AG09309 (cell line): ENCODE data around the gene LRRC25.

Experiments used
- DNase-seq: peaks from one replicate; pipeline ENCODE4 v3.0.0-alpha.2; 2010; ENCODE audit warnings: low read depth
- H3K4me3 ChIP-seq: 2 replicates; pipeline ENCODE4 v1.5.1; 2011; ENCODE audit warnings: mild to moderate bottlenecking, low read depth, low read length, moderate library complexity; ENCODE audit not compliant: control insufficient read depth
- TF ChIP-seq, protein P1 (sequence below): IDR thresholded peaks from 2 replicates; pipeline ENCODE4 v1.5.1; 2011; ENCODE audit warnings: mild to moderate bottlenecking, low read depth, low read length, inconsistent platforms; ENCODE audit not compliant: insufficient read depth, control insufficient read depth; ENCODE audit errors: missing control alignments

Gene LRRC25

DNA sequence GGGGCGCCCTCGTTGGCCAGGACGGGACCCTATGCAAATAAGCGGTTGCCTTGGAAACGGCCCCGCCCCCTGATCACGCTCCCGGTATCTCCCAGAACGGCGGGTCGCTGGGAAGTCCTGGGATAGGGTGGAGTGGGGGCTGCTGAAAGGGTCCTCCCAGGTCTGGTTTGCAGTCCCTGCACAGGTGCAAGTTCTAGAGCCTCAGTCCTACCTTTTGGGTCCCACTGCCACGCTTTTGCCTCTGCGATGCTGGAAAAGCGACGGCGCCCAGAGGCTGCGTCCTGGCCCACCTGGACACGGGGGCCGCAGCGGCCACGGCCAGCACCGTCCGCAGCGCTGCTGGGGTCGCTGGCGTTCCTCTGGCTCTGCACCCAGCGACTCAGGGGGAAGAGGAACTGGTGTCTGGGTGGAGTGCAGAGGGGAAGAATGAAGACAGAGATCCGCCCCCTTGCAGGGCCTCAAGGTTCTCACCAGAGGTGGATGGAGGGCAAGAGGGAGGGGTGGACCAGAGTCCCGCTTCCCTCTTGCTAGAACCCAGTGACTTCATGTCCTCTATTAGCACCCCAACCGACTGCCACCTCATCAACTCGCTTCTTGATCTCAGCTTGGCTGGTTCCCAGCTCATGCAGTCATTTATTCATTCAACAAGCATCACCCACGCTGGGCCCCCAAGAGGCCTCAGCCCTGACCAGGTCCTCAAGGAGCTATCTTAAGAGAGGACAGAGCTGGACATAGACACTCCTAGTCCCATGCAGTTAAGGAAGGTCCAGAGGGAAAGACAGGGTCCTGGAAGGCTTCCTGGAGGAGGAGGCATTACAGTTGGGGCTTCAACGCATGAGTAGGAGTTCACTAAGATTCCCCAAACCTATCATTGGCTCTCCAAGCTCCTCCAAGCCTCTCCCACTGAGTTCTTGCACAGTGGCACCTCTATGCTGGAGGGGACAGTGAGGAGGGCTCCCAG, at the start of gene LRRC25:
TSS of gene LRRC25 (minus strand) at position 381 of the 961 bp plus-strand sequence. CDS start 659 bp downstream, outside the sequence.
- DNase-seq: no peak
- H3K4me3 ChIP-seq: no peak within 1 kb of the TSS

GRCh38 chr19:18446811-18447359, 49.5 kb upstream of the LRRC25 start:
- no peak overlapping the region for H3K4me3 ChIP-seq
- no peak for DNase-seq
- TF ChIP-seq, protein P1, sequence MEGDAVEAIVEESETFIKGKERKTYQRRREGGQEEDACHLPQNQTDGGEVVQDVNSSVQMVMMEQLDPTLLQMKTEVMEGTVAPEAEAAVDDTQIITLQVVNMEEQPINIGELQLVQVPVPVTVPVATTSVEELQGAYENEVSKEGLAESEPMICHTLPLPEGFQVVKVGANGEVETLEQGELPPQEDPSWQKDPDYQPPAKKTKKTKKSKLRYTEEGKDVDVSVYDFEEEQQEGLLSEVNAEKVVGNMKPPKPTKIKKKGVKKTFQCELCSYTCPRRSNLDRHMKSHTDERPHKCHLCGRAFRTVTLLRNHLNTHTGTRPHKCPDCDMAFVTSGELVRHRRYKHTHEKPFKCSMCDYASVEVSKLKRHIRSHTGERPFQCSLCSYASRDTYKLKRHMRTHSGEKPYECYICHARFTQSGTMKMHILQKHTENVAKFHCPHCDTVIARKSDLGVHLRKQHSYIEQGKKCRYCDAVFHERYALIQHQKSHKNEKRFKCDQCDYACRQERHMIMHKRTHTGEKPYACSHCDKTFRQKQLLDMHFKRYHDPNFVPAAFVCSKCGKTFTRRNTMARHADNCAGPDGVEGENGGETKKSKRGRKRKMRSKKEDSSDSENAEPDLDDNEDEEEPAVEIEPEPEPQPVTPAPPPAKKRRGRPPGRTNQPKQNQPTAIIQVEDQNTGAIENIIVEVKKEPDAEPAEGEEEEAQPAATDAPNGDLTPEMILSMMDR: no peak

More for the DNA sequence above, at the start of gene LRRC25:
- TF ChIP-seq, protein P1: no peak

DNA sequence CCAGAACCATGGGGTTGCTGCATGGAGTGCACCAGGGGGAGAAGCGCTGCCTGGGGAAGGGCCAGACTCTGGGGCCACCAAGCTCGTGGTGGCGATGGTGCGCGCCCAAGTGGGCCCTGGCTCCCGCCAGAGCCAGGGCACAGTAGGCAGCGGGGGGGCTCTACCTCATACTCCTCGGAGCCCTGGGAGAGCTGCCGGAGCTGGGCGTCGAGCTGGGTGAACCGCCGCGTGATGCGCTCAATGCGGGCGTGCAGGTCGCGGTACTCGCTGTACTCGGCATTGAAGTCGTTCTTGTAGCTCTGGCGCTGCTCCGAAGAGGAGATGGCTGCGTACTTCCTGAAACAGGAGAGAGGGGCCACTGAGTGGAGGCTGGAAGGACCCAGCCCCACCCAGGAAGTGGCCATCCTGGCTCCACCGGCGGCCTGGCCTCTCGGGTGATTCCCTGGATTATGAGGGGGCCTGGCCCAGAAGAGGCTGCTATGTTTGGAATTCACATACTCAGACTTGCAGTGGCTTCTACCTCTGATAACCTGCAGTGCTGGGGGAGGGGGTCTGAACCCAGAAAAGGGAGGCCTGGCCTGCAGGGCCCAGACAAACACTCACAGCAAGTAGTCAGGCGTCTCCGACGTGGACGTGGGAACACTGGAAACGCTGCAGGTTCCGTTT, 48.9 kb upstream of the LRRC25 start:
- no peak for DNase-seq
- TF ChIP-seq, protein P1: no peak

DNA sequence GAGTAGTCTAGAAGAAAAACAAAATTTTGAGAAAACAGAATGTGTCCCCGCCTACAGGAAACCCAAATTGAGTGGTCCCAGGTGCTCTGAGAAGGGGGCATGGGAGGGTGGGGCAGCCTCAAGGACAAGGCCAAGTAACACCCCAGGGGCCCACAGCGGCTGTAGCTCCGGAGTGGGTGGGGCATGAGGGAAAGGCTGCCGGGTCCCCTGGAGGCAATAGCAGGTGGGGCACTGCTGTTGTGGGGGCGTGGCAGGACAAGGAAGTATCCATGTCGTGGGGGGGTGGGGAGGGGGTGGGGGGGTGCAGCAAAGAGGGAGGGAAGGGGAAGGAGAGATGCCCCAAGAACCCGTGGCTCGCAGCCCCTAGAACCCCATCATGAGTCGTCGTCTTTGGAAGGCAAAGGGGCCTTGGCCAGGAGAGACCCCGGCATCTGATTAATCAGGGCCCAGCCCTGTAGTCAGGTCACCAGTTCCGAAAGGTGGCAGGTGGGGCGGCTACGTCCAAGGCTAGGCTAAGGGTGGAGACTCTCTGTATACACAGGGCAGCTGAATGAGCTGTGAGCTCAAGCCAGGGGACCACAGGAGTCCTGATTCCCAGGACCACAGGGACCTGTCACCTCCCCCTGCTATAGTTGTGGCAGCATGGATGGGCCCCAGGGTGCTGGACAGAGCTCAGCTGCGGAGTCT, 48.0 kb upstream of the LRRC25 start:
- no peak overlapping the region for H3K4me3 ChIP-seq
- no peak for DNase-seq
- TF ChIP-seq, protein P1: no peak

More for the DNA sequence above, 48.9 kb upstream of the LRRC25 start:
- H3K4me3 ChIP-seq: no peak overlapping the region

DNA sequence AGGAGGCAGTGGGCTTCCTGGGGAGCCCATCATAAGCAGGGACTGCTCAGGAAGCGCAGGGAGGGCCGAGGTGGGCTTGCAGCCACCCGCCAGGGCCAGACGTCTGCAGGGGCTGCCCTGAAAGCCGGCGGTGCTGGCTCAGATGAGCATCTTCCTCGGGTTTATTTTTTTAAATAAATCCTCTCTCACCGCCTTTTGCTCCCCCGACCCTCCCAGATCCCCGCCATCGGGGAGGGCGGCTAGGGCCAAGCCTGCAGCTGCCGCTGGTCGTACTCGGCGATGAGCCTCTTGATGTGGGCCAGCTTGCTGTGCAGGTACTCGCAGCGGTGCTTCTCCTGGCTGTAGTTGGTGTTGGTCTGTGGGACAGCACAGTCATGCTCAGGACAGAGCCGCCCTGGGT, 47.1 kb upstream of the LRRC25 start:
- DNase-seq: no peak
- TF ChIP-seq, protein P1: no peak
- no peak overlapping the region for H3K4me3 ChIP-seq

DNA sequence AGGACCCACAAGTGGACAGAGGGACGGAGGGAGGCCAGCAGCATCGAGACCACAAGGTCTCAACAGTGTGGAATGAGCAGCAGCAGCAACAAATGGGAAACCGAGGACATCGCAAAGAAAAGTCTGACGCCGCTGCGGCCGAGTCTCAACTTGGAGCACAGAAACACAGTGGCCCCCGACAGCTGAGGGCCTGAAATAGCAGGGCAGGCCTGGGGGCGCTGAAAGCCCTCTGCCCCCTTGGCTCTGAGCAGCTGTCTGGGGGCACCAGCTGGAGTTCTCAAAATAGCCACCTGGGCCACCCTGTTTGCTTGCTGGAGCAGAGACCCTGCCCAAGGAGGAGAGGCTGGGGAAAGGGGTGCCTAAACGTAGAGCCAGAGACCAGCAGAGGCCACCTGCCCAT, 46.4 kb upstream of the LRRC25 start:
- no peak overlapping the region for H3K4me3 ChIP-seq
- DNase-seq: no peak
- TF ChIP-seq, protein P1: no peak
